HEK293 (cell line): ENCODE data around the gene SERINC5.

ENCODE experiments used
- HOXA7 ChIP-seq: sonication (generic); formaldehyde crosslinking; IDR thresholded peaks from 2 replicates; pipeline ENCODE4 v1.8.1; 2022; ENCODE audit warnings: missing genetic modification reagents, borderline replicate concordance
- ZBTB21 ChIP-seq: fragments of 450-650 bp; formaldehyde crosslinking; IDR thresholded peaks from 2 replicates; pipeline ENCODE4 v1.5.1; 2017; ENCODE audit warnings: missing biosample characterization, missing genetic modification characterization
- ZBTB7A ChIP-seq: fragments of 450-650 bp; formaldehyde crosslinking; IDR thresholded peaks from 2 replicates; pipeline ENCODE4 v1.5.1; 2016; ENCODE audit warnings: low read depth, missing biosample characterization, missing genetic modification characterization
- ZNF138 ChIP-seq: fragments of 450-650 bp; formaldehyde crosslinking; IDR thresholded peaks from 2 replicates; pipeline ENCODE4 v1.5.1; 2016; ENCODE audit warnings: missing biosample characterization, missing genetic modification characterization, borderline replicate concordance
- ZNF24 ChIP-seq: fragments of 450-650 bp; formaldehyde crosslinking; IDR thresholded peaks from 2 replicates; pipeline ENCODE4 v1.5.1; 2016; ENCODE audit warnings: missing biosample characterization, missing genetic modification characterization
- ZNF266 ChIP-seq: fragments of 450-650 bp; formaldehyde crosslinking; IDR thresholded peaks from 2 replicates; pipeline ENCODE4 v1.5.1; 2016; ENCODE audit warnings: missing biosample characterization, missing genetic modification characterization, low read depth
- ZNF423 ChIP-seq: fragments of 450-650 bp; formaldehyde crosslinking; IDR thresholded peaks from 2 replicates; pipeline ENCODE4 v1.5.1; 2016; ENCODE audit warnings: missing biosample characterization, missing genetic modification characterization
- ZNF558 ChIP-seq: fragments of 450-650 bp; formaldehyde crosslinking; IDR thresholded peaks from 2 replicates; pipeline ENCODE4 v1.5.1; 2016; ENCODE audit warnings: missing biosample characterization, missing genetic modification characterization
- ZNF626 ChIP-seq: fragments of 450-650 bp; sonication (Bioruptor Pico); formaldehyde crosslinking; IDR thresholded peaks from 2 replicates; pipeline ENCODE4 v1.5.1; 2018; ENCODE audit warnings: missing biosample characterization, missing genetic modification characterization, inconsistent platforms
- ZNF768 ChIP-seq: fragments of 450-650 bp; formaldehyde crosslinking; IDR thresholded peaks from 2 replicates; pipeline ENCODE4 v1.5.1; 2018; ENCODE audit warnings: missing biosample characterization, mild to moderate bottlenecking, missing genetic modification characterization
- TF ChIP-seq, protein P1 (sequence below): fragments of 450-650 bp; formaldehyde crosslinking; IDR thresholded peaks from 2 replicates; pipeline ENCODE4 v1.5.1; 2016; ENCODE audit warnings: missing biosample characterization, missing genetic modification characterization

GRCh38 chr5:80192507-80193241 is 63.2 kb downstream of the SERINC5 start:
- TF ChIP-seq ZNF138 (no peak), ZNF423 (tag by site-specific recombination) (no peak), ZNF768 (tag by site-specific recombination) (no peak), ZNF266 (tag by site-specific recombination) (no peak), ZNF558 (tag by site-specific recombination) (no peak), ZNF626 (tag by site-specific recombination) (no peak), ZNF24 (no peak), ZBTB7A (tag by site-specific recombination) (no peak), HOXA7 (CRISPR knock-in tag) (no peak), ZBTB21 (no peak)
- TF ChIP-seq, protein P1, sequence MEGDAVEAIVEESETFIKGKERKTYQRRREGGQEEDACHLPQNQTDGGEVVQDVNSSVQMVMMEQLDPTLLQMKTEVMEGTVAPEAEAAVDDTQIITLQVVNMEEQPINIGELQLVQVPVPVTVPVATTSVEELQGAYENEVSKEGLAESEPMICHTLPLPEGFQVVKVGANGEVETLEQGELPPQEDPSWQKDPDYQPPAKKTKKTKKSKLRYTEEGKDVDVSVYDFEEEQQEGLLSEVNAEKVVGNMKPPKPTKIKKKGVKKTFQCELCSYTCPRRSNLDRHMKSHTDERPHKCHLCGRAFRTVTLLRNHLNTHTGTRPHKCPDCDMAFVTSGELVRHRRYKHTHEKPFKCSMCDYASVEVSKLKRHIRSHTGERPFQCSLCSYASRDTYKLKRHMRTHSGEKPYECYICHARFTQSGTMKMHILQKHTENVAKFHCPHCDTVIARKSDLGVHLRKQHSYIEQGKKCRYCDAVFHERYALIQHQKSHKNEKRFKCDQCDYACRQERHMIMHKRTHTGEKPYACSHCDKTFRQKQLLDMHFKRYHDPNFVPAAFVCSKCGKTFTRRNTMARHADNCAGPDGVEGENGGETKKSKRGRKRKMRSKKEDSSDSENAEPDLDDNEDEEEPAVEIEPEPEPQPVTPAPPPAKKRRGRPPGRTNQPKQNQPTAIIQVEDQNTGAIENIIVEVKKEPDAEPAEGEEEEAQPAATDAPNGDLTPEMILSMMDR = no peak
